Omental fat pad (tissue), 4 donors: Measurements from ENCODE around the gene ZBTB45. TPM values are rescaled to one million over a fixed set of nuclear protein-coding genes. Genes with fewer than 3 reads are reported as not detected.
A peak's percentile ranks its signal among the peaks of the same experiment; 100 is the strongest.

Experiments used
- ATAC-seq: fragments of 150-250 bp; one replicate; pipeline ENCODE4 v1.9.1; 2016; ENCODE audit warnings: mild to moderate bottlenecking, moderate library complexity; ENCODE audit not compliant: low FRiP score
- DNase-seq: peaks from one replicate; pipeline ENCODE4 v3.0.0-alpha.2; 2019; ENCODE audit warnings: low spot score
- total RNA-seq, 4 donors: library from RNA; depleted of rRNA; stranded (reverse); fragments of >200 nt; gene quantifications; one replicate each; pipeline ENCODE4 v1.1.0, GENCODE V29; 2016
- TF ChIP-seq, protein P1 (sequence below), 3 donors: fragments of 450-650 bp; IDR thresholded peaks; one replicate each; pipeline ENCODE4 v1.5.1; 2016 to 2017; ENCODE audit warnings: antibody characterized with exemption in 3 of 3, mild to moderate bottlenecking in 3 of 3, moderate library complexity in 2 of 3

The ZBTB45 gene
- total RNA-seq, 4 donors from 2014 or later: 4.6 to 10.2 (median 8.4) TPM

DNA sequence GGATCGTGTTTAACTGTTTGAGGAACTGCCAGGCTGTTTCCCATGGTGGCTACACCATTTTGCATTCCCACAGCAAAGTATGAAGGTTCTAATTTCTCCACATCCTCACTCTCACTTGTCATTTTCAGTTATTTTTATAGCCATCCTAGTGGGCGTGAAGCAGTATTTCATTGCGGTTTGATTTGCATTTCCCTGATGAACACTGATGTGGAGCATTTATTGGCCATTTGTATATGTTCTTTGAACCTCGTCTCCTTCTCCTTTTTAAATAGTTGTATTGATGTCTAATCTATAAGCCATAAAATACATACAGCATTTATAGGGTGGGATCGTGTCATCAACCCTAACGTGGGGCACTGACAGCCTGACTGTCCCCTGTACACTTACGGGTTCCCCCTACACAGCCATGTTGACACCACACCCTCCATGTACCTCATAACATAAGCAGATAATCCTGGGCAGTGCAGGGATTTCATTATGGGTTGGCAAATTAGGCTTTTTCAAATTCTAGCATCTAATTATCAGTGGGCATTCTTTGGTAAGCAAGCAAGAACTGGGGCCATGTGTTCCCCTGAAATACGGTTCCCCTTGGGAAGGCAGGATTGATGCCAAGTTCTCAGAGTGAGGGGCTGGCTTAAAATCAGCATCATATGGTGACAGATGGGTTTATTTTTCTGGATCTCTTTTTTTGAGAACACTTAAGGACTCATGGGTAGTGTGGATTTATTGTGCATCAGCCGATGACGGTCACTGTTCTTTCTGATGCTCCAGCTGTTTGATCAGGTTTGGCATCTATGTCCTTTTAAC is 11.6 kb upstream of the ZBTB45 start:
- no peak for DNase-seq
- TF ChIP-seq, protein P1, sequence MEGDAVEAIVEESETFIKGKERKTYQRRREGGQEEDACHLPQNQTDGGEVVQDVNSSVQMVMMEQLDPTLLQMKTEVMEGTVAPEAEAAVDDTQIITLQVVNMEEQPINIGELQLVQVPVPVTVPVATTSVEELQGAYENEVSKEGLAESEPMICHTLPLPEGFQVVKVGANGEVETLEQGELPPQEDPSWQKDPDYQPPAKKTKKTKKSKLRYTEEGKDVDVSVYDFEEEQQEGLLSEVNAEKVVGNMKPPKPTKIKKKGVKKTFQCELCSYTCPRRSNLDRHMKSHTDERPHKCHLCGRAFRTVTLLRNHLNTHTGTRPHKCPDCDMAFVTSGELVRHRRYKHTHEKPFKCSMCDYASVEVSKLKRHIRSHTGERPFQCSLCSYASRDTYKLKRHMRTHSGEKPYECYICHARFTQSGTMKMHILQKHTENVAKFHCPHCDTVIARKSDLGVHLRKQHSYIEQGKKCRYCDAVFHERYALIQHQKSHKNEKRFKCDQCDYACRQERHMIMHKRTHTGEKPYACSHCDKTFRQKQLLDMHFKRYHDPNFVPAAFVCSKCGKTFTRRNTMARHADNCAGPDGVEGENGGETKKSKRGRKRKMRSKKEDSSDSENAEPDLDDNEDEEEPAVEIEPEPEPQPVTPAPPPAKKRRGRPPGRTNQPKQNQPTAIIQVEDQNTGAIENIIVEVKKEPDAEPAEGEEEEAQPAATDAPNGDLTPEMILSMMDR (IDR thresholded peaks at IDR 0.05): no peak
- no peak for ATAC-seq

DNA sequence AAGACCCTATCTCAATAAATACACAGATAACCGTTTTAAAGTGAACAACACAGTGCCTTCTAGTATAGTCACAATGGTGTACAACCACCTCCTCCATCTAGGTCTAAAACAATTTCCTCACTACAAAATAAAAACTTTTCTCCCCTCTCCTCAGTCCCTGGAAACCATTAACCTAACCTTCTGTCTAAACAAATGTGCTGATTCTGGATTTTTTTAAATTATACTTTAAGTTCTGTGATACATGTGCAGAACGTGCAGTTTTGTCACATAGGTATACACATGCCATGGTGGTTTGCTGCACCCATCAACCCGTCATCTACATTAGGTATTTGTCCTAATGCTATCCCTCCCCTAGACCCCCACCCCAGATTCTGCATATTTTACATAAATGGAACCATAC is 9.8 kb upstream of the ZBTB45 start:
- ATAC-seq: no peak
- TF ChIP-seq, protein P1 (IDR thresholded peaks at IDR 0.05): no peak
- DNase-seq: no peak

- TF ChIP-seq, protein P1 (IDR thresholded peaks at IDR 0.05): no peak
- DNase-seq (no peak), ATAC-seq (no peak)
These were observed 3.1 kb upstream of the ZBTB45 start for GRCh38 chr19:58522709-58523108.

DNA sequence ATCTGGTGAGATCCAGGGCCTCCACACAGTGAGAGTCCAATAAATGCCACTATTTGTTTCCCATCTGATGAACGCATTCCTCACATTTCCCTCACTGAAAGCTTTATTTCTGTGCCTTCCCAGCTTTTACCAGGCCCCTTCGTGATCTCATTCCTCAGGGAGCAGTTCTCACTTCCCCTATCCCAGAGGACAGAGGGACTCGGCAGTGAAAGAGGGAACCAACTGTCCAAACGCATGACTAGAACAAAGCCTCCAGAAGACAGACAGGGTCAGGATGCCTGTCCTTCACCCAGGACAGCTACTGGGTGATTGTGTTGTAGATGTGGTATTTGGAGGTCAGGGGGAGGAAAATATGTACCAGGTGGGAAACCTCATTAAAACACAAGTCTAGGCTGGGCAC is 2.0 kb upstream of the ZBTB45 start:
- DNase-seq (no peak), ATAC-seq (no peak)
- TF ChIP-seq, protein P1 (IDR thresholded peaks at IDR 0.05): no peak

GRCh38 chr19:58520257-58520599 is 618 bp upstream of the ZBTB45 start:
- no peak for DNase-seq
- TF ChIP-seq, protein P1 (IDR thresholded peaks at IDR 0.05): no peak
- no peak for ATAC-seq

DNA sequence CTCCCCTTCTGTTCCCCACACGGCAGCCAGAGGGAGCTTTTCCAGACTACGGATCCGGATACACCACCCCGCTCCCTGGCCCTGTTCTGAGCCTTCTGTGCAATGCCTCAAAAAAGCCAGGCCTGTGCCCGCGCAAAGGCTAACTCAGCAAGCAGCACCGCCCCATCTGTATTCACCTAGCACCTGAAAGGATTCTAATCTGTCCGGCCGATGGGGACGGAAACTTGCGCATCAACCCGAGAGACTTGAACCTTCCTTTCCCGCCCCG is 589 bp downstream of the ZBTB45 start:
- TF ChIP-seq, protein P1 (IDR thresholded peaks at IDR 0.05): peak in 1 of 3 donors; percentile 47
- ATAC-seq: peak; percentile 46
- peak; percentile 25 for DNase-seq
